GM23248 (cell line): ENCODE measurements around the gene ARHGEF5.

Experiments
- EZH2 ChIP-seq: fragments of 200-600 bp; sonication (generic); IDR thresholded peaks from 2 replicates; pipeline ENCODE4 v1.6.1; 2018; ENCODE audit warnings: antibody characterized with exemption, mild to moderate bottlenecking; ENCODE audit not compliant: insufficient read depth, poor library complexity, severe bottlenecking
- EZH2phosphoT487 ChIP-seq: fragments of 200-600 bp; sonication (generic); IDR thresholded peaks from 2 replicates; pipeline ENCODE4 v1.6.1; 2018; ENCODE audit warnings: antibody characterized with exemption, moderate library complexity, mild to moderate bottlenecking, low read depth; ENCODE audit not compliant: insufficient read depth

DNA sequence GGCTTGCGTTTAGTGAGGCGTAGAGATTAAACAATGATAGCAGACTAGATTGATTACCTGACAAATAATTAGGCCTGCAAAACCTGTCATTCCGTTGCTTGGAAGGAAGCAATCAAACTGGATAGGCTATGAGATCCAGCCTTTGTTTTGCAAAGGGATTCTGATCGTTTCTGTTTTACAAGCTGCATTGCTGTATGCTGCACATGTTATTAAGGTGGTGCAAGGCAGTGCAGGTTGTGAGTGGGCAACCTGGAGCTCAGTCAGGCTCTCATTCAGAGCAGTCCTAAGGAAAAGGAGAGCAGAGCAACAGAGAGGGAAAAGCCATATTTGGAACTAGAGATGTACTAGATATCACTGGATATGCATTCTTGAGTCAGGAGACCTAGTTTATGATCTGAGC, 55.2 kb downstream of the ARHGEF5 start:
- TF ChIP-seq EZH2phosphoT487 (no peak), EZH2 (no peak)
